Activated CD4-positive, alpha-beta T cell treated with anti-CD3 and anti-CD28 coated beads for 36 hours (primary cell): ENCODE measurements around the gene CNN2. TPM values are rescaled to one million over a fixed set of nuclear protein-coding genes. Genes with fewer than 3 reads are reported as not detected.

Source experiments
- ATAC-seq: fragments of 200-7000 bp; cut with Tn5 transposase; one replicate; pipeline ENCODE4 v1.10.0; 2021; ENCODE audit warnings: mild to moderate bottlenecking, moderate library complexity
- CTCF ChIA-PET: fragments of 350-600 bp; sonication (Branson Sonifier 250); formaldehyde crosslinking; loops from one replicate; lab custom pipeline; 2021; ENCODE audit warnings: antibody characterized with exemption; lab: Charles Lee
- POLR2A ChIA-PET: fragments of 350-600 bp; sonication (Branson Sonifier 250); formaldehyde crosslinking; loops from one replicate; lab custom pipeline; 2021; ENCODE audit warnings: antibody characterized with exemption, inconsistent platforms; lab: Charles Lee
- DNase-seq: peaks from one replicate; pipeline ENCODE4 v3.0.0-alpha.2; 2020
- H3K27ac Mint-ChIP-seq: one replicate; pipeline ENCODE4 v1.8.0; 2021; ENCODE audit warnings: mixed read lengths
- H3K27me3 Mint-ChIP-seq: one replicate; pipeline ENCODE4 v1.8.0; 2021; ENCODE audit warnings: mixed read lengths
- H3K36me3 Mint-ChIP-seq: one replicate; pipeline ENCODE4 v1.8.0; 2021; ENCODE audit warnings: low read depth, mixed read lengths
- H3K4me1 Mint-ChIP-seq: one replicate; pipeline ENCODE4 v1.8.0; 2021; ENCODE audit warnings: mixed read lengths
- H3K4me3 Mint-ChIP-seq: one replicate; pipeline ENCODE4 v1.8.0; 2021; ENCODE audit warnings: mild to moderate bottlenecking, moderate library complexity, mixed read lengths
- H3K9me3 Mint-ChIP-seq: one replicate; pipeline ENCODE4 v1.8.0; 2021; ENCODE audit warnings: low read depth, mixed read lengths
- intact Hi-C, 2 experiments: fragments of 100-400 bp; cut with DNase I in 1 of 2; cut with micrococcal nuclease in 1 of 2; formaldehyde crosslinking; loops; one replicate each; pipeline versions ENCODE4 v1.14.2 to v1.15.1; 2022 to 2024; cut with DNase I, micrococcal nuclease
- total RNA-seq, 2 experiments: library from RNA; stranded (reverse); gene quantifications; one replicate each; pipeline ENCODE4 v1.2.3, GENCODE V29; 2021

The CNN2 gene
- total RNA-seq, 2 experiments from 2014 or later, result 108 to 130 TPM

DNA sequence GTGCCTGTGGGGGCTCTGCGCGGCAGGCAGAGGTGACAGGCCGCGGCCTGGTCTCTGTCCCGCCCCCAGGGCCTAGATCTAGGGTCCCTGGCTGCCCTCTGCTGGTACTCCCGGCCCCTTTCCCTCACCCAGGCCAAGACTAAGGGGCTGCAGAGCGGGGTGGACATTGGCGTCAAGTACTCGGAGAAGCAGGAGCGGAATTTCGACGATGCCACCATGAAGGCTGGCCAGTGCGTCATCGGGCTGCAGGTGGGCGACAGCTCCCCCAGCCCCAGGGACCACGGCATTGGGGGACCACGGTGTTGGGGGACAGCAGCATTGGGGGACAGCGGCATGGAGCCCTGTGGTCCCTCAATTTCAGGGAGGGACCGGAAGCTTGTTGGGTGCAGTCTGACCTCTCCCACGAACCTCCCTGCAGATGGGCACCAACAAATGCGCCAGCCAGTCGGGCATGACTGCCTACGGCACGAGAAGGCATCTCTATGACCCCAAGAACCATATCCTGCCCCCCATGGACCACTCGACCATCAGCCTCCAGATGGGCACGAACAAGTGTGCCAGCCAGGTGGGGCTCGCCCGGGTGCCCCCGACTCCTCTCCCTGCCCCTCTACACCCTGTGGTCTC is 9.7 kb downstream of the CNN2 start:
- Mint-ChIP-seq H3K4me1 (peaks cover 36% of the 10 kb centered on the region), H3K36me3 (peaks cover 41% of the 10 kb centered on the region), H3K4me3 (no peak overlapping the region), H3K27me3 (no peaks in the 10 kb centered on the region), H3K27ac (no peak overlapping the region), H3K9me3 (no peaks in the 10 kb centered on the region)
- ATAC-seq (no peak), DNase-seq (no peak)
- ChIA-PET CTCF (interaction anchor here (1.0 to 1.3 kb wide), 2 partner anchors 10 to 28 kb away, joined by 3 to 4 read pairs; no protein-coding TSS in a partner anchor), POLR2A (no interaction called here)
- intact Hi-C loops, result no loop called here

DNA sequence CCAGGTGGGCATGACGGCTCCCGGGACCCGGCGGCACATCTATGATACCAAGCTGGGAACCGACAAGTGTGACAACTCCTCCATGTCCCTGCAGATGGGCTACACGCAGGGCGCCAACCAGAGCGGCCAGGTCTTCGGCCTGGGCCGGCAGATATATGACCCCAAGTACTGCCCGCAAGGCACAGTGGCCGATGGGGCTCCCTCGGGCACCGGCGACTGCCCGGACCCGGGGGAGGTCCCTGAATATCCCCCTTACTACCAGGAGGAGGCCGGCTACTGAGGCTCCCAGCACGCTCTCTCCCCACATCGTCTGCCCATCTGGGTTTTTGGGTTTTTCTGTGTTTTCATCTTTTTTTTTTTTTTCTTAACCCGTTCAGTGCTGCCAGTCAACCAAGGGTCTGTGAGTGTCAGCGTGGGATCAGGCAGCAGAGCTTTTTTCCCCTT is 11.2 kb downstream of the CNN2 start:
- H3K4me1 Mint-ChIP-seq, result peaks cover 38% of the 10 kb centered on the region
- intact Hi-C loops, result no loop called here
- ATAC-seq (no peak), DNase-seq (no peak)
- H3K27ac Mint-ChIP-seq, result peak overlapping the region; percentile 80
- no peaks in the 10 kb centered on the region for H3K9me3 Mint-ChIP-seq
- POLR2A ChIA-PET, result interaction anchor here (0.9 to 1.1 kb wide), 2 partner anchors 16 to 44 kb away, joined by 4 to 7 read pairs; partner anchors contain the start of gene RNU6-2
- peaks cover 34% of the 10 kb centered on the region for H3K36me3 Mint-ChIP-seq
- CTCF ChIA-PET, result interaction anchor here (1.6 to 1.7 kb wide), 2 partner anchors 15 to 27 kb away, joined by 3 to 7 read pairs; no protein-coding TSS in a partner anchor
- H3K27me3 Mint-ChIP-seq, result no peaks in the 10 kb centered on the region
- H3K4me3 Mint-ChIP-seq, result peak overlapping the region; percentile 52

DNA sequence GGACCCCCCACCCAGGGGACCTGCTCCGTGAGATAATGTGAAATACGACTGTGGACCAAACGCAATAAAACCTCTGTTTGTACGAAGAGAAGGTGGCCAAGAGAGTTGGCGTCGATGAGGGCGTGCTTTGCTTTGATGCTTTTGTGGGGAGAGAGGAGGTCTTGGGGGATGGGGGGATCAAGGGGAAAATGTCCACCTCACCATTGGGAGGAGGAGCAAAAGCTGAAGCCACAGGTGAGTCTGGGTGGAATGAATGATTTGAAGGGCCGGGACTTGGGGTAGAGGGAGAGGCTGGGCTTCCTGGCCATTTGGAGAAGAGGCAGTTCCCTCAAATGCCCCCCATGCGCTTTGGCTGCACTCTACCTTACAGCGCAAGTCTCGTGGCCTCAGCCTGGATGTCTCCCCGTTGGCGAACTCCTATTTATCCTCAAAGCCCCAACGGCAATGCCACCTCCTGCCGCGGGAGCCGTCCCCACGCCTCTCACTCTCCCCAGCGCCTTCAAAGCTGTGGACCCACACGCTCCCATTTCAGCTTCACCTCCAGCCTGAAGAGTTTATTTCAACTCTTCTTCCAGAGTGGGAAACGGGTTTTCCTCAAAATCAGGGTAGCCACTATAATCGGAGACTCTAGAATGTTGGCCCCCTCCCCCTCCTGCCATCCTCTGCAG is 12.7 kb downstream of the CNN2 start:
- H3K4me3 Mint-ChIP-seq, result peak overlapping the region; percentile 86
- H3K27me3 Mint-ChIP-seq, result no peaks in the 10 kb centered on the region

DNA sequence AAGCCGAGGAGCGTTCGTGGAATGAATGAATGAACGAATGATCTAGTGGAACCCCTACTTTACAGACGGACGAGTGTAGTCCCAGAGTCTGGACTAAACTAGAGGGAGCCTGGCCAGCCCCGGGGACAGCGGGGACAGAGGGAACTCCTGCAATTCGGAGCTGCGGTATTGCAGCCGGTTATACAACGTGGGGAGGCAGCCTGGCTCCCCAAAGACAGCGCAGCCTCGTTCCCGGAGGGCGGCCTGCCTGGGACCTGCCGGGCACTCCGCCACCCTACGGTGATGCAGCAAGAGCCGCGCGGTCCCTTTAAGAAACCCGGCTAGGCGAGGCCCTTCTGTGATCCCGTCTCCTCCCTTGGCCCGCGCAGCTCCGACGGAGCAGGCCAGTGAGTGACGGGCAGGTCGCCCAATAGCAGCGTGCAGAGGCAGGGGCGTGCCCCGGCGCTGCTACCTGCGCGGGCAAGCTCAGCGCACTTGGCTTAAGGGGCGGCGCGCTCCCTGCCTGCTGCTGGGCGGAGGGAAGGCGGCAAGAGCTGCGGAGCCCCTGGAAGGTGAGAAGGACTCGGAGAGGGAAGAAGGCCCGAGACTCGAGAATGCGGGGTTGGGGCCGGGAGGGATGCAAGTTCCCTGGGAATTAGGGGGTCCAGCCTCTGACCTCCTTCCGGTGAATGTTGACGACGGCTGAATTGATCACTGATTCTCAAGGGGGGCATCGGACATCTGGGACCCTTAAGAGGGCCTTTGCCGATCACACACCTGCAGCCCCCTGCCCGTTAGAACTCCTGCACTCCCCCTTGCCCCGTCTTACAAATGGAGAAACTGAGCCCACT is 13.5 kb downstream of the CNN2 start, which contains the start of gene ABCA7:
TSS of gene ABCA7 (plus strand) at position 462 of the 830 bp plus-strand sequence. CDS start 1,255 bp downstream, outside the sequence.
- H3K36me3 Mint-ChIP-seq, result peaks cover 26% of the 10 kb centered on the region
- H3K4me1 Mint-ChIP-seq, result peaks cover 34% of the 10 kb centered on the region
- no peaks in the 10 kb centered on the region for H3K27me3 Mint-ChIP-seq
- POLR2A ChIA-PET, result interaction anchor here (0.6 to 1.1 kb wide), 6 partner anchors 11 to 683 kb away, joined by 3 to 4 read pairs (median 4); partner anchors contain the start of genes CNN2 and RNU6-2
- CTCF ChIA-PET, result interaction anchor here (0.6 to 1.3 kb wide), 6 partner anchors 15 to 486 kb away, joined by 3 to 7 read pairs (median 4); no protein-coding TSS in a partner anchor
- H3K27ac Mint-ChIP-seq, result peak within 1 kb of the TSS; percentile 74
- peak; percentile 96 for ATAC-seq
- H3K9me3 Mint-ChIP-seq, result no peaks in the 10 kb centered on the region
- DNase-seq, result peak; percentile 100
- peak within 1 kb of the TSS; percentile 86 for H3K4me3 Mint-ChIP-seq
- intact Hi-C loops, result loop anchor here (1.0 to 2.0 kb wide), 6 partner anchors 12 to 201 kb away; partner anchors contain the start of genes RNU6-2 (in 2 of the 2), TMEM259 (in 2 of the 2), ARHGAP45 (in 1 of the 2) and ATP5F1D (in 1 of the 2)

More for the DNA sequence above, 12.7 kb downstream of the CNN2 start:
- ATAC-seq (no peak), DNase-seq (no peak)
- intact Hi-C loops, result no loop called here
- Mint-ChIP-seq H3K36me3 (peaks cover 26% of the 10 kb centered on the region), H3K9me3 (no peaks in the 10 kb centered on the region), H3K27ac (peak overlapping the region; percentile 74), H3K4me1 (peaks cover 34% of the 10 kb centered on the region)
- ChIA-PET CTCF (interaction anchor here (0.7 to 1.7 kb wide), 7 partner anchors 8 to 486 kb away, joined by 3 to 7 read pairs (median 3); no protein-coding TSS in a partner anchor), POLR2A (interaction anchor here (0.6 to 1.1 kb wide), 6 partner anchors 10 to 684 kb away, joined by 3 to 4 read pairs (median 4); partner anchors contain the start of genes CNN2 and RNU6-2)

DNA sequence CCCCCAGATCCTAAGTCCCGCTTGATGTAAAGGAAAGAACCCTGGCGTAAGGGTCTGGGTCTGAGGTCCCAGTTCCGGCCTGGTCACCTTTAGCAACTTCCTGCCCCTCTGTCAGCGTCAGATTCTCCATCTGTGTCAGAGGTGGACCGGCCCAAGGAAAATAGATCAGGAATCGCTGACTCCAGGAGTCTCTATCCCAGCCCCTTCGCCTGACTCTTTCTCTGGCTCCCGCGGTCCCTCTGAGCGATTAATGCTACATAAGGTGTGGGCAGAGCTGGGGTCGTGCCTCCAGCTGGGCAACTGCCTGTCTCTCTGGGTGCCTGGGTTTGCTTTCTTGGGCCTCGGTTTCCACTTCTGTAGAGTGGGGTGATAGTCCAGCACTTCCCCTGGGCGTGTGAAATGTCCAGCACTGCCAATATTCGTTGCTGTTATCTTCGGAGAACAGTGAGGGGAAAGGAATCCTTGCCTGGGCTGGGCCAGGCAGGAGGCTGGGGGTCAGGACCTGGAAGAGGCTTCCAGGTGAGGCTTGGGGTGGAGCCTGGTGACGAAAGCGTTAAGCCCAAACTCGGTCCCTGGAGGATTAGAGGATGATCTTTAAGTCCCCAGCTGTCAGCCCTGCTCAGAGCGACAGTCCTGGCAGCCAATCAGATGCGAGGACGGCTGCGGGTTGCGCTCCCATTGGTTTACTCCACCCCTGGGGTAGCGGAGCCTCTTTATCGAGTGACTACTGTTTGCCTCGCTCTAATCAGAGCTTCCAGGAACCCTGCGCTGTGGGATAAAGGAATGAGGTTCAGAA is 14.3 kb downstream of the CNN2 start:
- H3K4me3 Mint-ChIP-seq, result peak overlapping the region; percentile 86

DNA sequence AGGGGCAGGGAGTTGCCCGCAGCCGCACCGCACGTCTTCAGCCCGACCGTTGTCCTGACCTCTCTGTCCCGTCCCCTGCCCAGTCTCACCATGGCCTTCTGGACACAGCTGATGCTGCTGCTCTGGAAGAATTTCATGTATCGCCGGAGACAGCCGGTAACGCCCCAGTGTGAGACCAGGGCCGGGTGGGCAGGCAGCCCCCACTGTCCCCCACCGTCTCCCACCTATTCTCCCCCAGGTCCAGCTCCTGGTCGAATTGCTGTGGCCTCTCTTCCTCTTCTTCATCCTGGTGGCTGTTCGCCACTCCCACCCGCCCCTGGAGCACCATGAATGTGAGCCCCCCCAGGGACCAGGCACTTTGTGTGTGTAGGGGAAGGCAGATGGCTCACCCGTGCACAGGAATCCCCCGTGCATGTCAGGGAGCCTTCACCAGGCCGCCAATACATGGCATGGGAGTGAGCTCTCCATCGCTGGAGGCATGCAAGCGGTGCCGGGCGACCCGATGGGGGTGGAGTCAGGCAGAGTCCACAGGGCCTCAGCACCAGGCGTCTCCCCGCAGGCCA is 14.9 kb downstream of the CNN2 start:
- DNase-seq (no peak), ATAC-seq (no peak)
- Mint-ChIP-seq H3K4me3 (peak overlapping the region; percentile 86), H3K9me3 (no peaks in the 10 kb centered on the region), H3K4me1 (peaks cover 34% of the 10 kb centered on the region), H3K36me3 (peaks cover 16% of the 10 kb centered on the region), H3K27ac (no peak overlapping the region), H3K27me3 (no peaks in the 10 kb centered on the region)
- intact Hi-C loops, result loop anchor here (2.0 kb wide), 2 partner anchors 21 to 199 kb away; partner anchors contain the start of genes ATP5F1D (in 1 of the 2), RNU6-2 (in 1 of the 2) and TMEM259 (in 1 of the 2)
- ChIA-PET POLR2A (interaction anchor here (0.6 to 0.9 kb wide), 2 partner anchors 13 to 18 kb away, joined by 3 to 4 read pairs; no protein-coding TSS in a partner anchor), CTCF (interaction anchor here (0.5 to 1.0 kb wide), 4 partner anchors 15 to 246 kb away, joined by 3 to 6 read pairs (median 4); partner anchors contain the start of gene CNN2)

More for the DNA sequence above, 14.3 kb downstream of the CNN2 start:
- POLR2A ChIA-PET, result interaction anchor here (0.6 to 1.1 kb wide), 7 partner anchors 12 to 24 kb away, joined by 3 to 4 read pairs (median 3); partner anchors contain the start of genes CNN2 and RNU6-2
- Mint-ChIP-seq H3K27ac (peak overlapping the region; percentile 59), H3K9me3 (no peaks in the 10 kb centered on the region), H3K27me3 (no peaks in the 10 kb centered on the region), H3K36me3 (peaks cover 22% of the 10 kb centered on the region), H3K4me1 (peaks cover 34% of the 10 kb centered on the region)
- intact Hi-C loops, result loop anchor here (1.0 to 2.0 kb wide), 6 partner anchors 12 to 200 kb away; partner anchors contain the start of genes RNU6-2 (in 2 of the 2), TMEM259 (in 2 of the 2), ARHGAP45 (in 1 of the 2) and ATP5F1D (in 1 of the 2)
- CTCF ChIA-PET, result interaction anchor here (0.5 to 1.3 kb wide), 7 partner anchors 14 to 245 kb away, joined by 3 to 7 read pairs (median 4); partner anchors contain the start of gene CNN2
- ATAC-seq, result peak; percentile 67
- peak; percentile 95 for DNase-seq

DNA sequence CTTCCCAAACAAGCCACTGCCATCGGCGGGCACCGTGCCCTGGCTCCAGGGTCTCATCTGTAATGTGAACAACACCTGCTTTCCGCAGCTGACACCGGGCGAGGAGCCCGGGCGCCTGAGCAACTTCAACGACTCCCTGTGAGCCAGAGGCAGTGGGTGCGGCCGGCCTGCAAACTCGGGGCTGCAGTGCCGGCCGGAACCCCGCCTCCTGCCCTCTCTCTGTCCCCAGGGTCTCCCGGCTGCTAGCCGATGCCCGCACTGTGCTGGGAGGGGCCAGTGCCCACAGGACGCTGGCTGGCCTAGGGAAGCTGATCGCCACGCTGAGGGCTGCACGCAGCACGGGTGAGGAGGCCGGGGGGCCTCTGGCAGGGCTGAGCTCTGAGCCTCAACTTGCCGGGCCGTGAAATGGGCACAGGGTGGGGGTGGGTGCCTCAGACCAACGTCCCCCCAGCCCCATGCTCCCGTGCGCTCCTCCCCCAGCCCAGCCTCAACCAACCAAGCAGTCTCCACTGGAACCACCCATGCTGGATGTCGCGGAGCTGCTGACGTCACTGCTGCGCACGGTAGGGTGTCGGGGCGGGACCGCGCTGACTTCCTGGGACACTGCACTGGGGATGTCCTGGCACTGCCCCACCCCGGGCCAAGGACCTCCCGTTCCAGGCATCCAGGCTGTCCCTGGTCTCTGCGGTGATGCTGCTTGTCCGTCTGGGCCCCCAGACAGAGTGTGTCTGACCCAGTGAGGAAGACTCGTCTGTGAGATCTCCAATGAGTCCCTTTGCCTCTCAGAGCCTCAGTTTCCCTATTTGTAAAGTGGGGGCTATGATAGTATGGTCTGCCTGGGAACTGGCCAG is 15.7 kb downstream of the CNN2 start:
- H3K4me3 Mint-ChIP-seq, result no peak overlapping the region
- intact Hi-C loops, result loop anchor here (2.0 kb wide), 2 partner anchors 21 to 199 kb away; partner anchors contain the start of genes ATP5F1D (in 1 of the 2), RNU6-2 (in 1 of the 2) and TMEM259 (in 1 of the 2)
- peaks cover 14% of the 10 kb centered on the region for H3K36me3 Mint-ChIP-seq
- no peak overlapping the region for H3K27ac Mint-ChIP-seq
- peaks cover 34% of the 10 kb centered on the region for H3K4me1 Mint-ChIP-seq
- H3K9me3 Mint-ChIP-seq, result no peaks in the 10 kb centered on the region
- ChIA-PET POLR2A (no interaction called here), CTCF (interaction anchor here (1.0 to 1.6 kb wide), 3 partner anchors 16 to 179 kb away, joined by 3 to 4 read pairs (median 4); partner anchors contain the start of gene CNN2)
- DNase-seq, result no peak
- no peaks in the 10 kb centered on the region for H3K27me3 Mint-ChIP-seq
- no peak for ATAC-seq

DNA sequence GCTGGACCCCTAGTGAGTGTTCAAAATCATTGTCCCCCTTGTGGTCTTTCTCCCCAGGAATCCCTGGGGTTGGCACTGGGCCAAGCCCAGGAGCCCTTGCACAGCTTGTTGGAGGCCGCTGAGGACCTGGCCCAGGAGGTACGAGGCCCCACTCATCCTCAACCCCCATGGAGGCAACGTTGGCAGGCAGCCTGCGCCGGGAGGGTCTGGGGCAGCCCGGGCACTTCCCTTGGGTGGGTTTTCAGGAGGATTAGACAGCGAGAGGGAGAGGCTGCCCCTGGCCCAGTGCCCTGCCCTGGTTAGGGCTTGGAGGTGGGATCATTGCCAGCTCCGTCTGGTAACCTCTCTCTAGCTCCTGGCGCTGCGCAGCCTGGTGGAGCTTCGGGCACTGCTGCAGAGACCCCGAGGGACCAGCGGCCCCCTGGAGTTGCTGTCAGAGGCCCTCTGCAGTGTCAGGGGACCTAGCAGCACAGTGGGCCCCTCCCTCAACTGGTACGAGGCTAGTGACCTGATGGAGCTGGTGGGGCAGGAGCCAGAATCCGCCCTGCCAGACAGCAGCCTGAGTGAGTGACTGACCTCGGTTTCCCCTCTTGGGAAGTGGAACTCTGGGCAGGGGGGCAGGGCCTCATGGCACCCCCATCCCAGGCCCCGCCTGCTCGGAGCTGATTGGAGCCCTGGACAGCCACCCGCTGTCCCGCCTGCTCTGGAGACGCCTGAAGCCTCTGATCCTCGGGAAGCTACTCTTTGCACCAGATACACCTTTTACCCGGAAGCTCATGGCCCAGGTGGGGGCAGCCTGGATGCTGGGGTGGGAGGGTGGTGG is 16.5 kb downstream of the CNN2 start:
- H3K9me3 Mint-ChIP-seq, result no peaks in the 10 kb centered on the region
- DNase-seq (no peak), ATAC-seq (no peak)
- peaks cover 8% of the 10 kb centered on the region for H3K36me3 Mint-ChIP-seq
- ChIA-PET CTCF (interaction anchor here (1.0 to 1.6 kb wide), 2 partner anchors 18 to 180 kb away, joined by 3 to 4 read pairs; no protein-coding TSS in a partner anchor), POLR2A (interaction anchor here (1.3 kb wide), 1 partner anchor 226 kb away, joined by 3 read pairs; the partner anchor contains the start of gene CIRBP)
- no peak overlapping the region for H3K4me3 Mint-ChIP-seq
- H3K27me3 Mint-ChIP-seq, result no peaks in the 10 kb centered on the region
- peaks cover 28% of the 10 kb centered on the region for H3K4me1 Mint-ChIP-seq
- no peak overlapping the region for H3K27ac Mint-ChIP-seq
- intact Hi-C loops, result no loop called here
